Measurements from ENCODE around the gene PDCD2L.
"Not testable (repeated sequence)": the region's sequence is repeated elsewhere in the genome, so short reads cannot be mapped to it uniquely, and the experiment has no call there.

PDCD2L gene

DNA sequence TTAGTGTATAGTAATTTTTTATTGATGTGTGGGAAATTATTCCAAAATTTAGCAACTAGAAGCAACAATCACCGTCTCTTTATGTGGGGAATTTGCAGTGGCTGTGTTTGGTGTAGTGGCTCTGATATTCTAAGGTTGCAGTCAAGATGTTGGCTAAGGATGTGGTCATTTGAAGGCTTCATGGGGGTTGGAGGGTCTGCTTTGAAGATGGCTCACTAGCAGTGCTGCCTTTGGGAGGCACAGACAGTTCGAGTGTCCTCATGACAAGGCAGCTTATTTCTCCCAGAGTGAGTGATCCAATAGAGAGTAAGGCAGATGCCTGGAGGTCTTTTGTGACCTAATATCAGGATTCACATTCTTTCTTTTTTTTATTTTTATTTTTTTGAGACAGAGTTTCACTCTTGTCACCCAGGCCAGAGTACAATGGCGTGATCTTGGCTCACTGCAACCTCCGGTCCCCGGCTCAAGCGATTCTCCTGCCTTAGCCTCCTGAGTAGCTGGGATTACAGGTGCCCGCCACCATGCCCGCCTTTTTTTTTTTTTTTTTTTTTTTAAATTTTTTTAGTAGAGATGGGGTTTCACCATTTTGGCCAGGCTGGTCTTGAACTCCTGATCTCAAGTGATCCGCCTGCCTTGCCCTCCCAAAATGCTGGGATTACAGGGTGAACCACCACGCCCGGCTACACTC lies 30.5 kb upstream of the PDCD2L start:
- no peak for DNase-seq (ENCODE audit: low read depth in 2 of 3, low spot score in 1 of 3)

DNA sequence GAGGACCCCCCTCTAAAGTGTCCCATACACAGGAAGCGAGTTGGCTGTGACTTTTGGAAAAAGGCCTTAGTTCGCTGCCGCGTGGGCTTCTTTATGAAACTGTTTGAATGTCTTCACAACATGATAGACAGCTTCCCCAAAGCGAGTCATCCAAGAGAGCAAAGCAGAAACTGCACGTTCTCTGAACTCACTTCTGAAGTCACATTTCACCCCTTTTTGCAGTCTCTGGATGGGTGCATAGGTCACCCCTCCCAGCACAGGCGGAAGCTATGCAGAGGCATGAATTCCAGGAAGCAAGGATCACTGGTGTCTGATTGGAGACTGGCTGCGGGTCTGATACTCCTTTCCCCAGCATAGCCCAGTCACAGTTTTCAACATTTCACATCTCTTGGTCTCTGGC lies 28.6 kb upstream of the PDCD2L start:
- no peak for DNase-seq (ENCODE audit: low read depth in 2 of 3, low spot score in 1 of 3)

DNA sequence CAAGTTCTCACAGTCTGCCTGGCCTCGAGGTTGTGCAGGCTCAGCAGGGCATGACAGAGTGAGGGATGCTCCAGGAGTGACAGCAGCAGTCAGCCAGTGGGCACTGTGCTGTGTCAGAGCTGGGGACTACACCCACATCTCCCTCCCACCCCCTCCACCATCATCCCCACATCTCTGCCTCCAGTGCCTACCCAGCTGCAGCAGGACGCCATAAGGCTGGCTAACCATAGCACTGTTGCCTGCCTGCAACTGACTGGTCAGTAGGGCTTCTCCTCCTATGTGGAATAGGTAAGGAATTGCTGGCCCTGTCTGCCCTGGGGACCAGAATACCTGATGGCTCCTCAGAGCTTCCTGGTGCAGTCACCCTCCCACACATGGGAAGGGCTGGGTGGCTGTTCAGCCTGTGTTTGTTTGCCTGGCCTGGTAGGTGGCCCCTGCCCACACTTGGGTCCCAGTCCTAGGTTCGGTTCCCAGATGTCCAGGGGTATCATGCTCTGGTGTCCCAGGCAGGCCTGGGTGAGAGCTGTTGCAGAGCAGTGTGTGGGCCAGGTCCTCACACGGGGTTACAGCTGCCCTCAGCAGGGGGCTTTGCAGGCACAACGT lies 23.5 kb upstream of the PDCD2L start:
- no peak for DNase-seq (ENCODE audit: low read depth in 2 of 3, low spot score in 1 of 3)

DNA sequence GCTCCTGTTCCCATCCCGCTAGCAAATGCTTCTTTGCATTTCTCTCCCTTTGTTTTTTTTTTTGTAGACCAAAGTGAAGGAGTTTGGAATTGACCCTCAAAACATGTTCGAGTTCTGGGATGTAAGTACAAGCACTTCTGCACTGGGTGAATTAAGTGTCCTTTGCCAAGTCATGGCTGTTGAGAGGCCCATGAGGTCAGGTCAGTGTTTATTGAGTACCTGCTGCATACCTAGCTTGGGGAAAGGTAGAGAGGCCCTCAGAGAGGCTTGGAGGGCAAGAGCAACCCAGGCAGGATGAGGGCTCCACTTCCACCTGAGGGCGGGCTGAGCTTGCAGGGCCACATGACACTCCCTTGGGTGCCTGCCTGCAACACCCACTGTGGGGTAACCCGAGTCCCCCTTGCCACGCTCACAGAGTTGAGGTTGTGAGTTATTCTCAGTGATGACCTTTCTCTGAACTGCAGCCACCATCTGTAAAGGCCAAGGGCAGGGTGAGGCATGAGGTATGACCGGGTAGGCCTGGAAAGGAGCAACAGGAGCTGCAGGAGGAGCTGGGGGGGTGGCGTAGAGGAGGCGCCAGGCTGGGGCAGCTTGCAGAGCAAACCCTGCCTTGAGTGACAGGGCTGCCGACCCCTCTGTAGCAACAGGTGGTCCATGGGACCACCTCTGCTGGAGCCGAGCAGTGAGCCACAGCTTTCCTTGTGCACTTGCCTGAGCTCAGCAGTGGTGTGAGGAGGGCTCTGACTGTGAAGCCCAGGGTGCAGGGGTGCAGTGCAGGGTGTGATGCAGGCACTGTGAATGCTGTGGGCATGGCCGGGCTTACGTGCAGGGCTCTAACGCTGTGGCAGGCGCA lies 22.6 kb upstream of the PDCD2L start:
- no peak for DNase-seq (ENCODE audit: low read depth in 2 of 3, low spot score in 1 of 3)

DNA sequence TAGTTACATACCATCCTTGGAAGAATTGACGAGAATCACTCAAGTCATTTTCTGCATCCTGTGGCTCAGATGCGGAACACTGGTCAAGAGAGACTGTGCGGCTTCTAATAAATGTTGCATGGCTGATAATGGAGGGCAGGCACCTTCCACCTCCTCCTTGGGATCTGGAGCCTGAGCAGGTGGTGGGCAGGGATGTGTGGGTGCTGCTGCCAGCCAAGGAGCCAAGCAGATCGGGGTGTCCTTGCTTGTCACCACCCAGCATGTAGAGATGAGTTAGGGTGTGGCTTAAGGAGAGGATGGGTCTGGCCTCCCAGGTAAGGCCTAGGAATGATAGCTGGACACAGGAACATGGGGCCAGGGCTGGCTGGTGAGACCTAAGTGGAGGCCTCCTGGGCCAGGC lies 21.7 kb upstream of the PDCD2L start:
- DNase-seq (ENCODE audit: low read depth in 2 of 3, low spot score in 1 of 3) = no peak

DNA sequence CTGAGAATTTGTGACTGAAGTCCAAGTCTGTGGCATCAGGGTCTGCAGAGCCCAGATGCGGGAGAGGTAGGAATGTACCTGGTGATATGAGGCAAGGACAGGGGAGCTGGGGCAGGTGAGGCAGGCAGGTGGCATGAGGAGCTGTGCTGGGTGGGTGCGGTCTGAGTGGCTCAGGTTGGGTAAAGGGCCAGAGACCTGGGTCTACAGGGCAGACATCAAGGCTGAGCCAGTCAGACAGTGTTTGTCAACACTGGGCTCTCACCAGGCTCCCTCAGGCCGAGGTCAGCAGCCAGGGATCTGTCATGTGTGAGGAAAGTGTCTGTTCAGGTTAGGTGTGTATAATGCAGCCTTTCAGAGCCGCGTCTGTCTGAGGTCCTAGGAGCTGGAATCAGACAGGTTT lies 20.6 kb upstream of the PDCD2L start:
- no peak for DNase-seq (ENCODE audit: low read depth in 2 of 3, low spot score in 1 of 3)

DNA sequence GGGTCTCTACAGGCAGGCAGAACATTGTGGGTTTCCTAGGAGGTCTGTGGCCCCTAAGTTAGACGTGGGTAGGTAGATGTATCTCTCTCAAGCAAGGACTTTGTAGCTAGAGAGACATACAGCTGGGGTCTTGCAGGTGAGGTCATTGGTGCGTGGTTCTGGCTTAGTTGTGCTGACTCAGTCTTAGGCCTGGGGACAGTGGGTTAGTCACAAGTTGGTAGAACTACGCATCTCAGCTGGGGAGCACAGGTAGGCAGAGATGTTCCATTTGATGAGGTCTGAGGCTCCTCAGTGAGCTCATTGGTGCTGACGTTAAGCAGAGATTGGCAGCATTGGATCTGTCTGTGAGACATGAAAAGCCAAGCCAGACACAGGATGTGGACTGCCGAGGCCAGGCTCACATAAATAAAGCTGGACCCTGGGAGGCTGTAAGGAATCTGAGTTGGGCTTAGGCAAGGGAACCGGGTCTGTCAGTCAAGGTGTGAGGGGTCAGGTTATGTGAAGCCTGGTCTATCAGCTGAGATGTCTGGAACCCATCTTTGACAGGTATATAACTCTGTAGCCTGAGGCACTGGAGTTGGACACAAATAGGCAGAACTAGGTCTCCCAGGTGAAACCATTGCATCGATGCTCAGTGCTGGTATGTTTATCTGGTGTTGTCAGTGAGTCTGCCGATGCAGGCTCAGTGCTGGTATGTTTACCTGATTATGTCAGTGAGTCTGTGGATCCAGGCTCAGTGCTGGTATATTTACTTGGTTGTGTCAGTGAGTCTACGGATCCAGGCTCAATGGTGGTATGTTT lies 17.4 kb upstream of the PDCD2L start:
- DNase-seq (ENCODE audit: low read depth in 2 of 3, low spot score in 1 of 3) = no peak

DNA sequence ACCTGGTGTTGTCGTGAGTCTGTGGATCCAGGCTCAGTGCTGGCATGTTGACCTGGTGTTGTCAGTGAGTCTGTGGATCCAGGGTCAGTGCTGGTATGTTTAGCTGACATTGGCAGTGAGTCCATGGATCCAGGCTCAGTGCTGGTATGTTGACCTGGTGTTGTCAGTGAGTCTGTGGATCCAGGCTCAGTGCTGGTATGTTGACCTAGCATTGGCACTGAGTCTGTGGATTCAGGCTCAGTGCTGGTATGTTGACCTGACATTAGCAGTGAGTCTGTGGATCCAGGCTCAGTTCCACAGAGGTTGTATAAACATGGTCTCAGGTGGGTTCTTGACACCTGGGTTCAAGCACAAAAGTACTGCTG lies 16.8 kb upstream of the PDCD2L start:
- DNase-seq (ENCODE audit: low read depth in 2 of 3, low spot score in 1 of 3) = no peak

DNA sequence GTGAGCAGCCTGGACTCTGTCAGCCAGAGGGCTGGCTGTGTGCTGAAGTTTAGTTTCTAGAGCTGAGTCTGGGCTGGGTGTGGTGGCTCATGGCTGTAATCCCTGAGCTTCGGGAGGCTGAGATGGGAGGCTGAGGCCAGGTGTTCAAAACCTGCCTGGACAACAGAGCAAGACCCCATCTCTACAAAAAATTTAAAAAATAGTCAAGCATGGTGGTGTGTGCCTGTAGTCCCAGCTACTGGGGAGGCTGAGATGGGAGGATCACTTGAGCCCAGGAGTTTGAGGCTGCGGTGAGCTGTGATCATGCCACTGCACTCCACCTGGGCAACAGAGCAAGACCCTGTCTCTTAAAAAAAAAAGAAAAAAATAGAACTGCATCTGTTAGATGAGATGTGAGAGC lies 15.5 kb upstream of the PDCD2L start:
- DNase-seq (ENCODE audit: low read depth in 2 of 3, low spot score in 1 of 3) = not testable (repeated sequence)

DNA sequence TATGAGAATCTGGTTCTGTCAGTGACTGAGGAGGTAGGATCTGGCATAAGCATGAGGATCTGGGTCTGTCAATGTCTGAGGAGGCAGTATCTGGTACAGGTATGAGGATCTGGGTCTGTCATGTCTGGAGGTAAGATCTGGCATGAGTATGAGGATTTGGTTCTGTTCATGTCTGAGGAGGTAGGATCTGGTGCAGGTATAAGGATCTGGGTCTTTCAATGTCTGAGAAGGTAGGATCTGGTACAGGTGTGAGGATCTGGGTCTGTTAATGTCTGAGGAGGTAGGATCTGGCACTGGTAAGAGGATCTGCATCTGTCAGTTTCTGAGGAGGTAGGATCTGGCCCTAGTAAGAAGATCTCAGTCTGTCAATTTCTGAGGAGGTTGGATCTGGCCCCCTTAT lies 12.4 kb upstream of the PDCD2L start:
- DNase-seq (ENCODE audit: low read depth in 2 of 3, low spot score in 1 of 3) = no peak

DNA sequence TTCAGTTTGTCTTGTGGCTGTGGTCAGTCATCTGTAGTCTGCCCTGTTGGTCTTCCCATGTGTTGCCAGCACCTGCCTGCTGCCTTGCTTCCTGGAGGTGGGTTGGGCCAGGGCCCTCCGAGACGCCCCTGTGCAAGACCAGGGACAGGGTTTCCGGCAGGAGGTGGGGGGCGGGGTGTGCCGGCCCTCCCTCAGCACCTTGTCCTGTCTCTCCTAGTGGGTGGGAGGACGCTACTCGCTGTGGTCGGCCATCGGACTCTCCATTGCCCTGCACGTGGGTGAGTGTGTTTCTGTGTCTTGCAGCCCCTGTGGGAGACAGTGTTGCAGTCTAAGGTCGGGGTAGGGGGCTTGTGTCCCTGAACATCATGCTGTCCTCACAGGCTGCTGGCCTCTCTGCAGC lies 11.2 kb upstream of the PDCD2L start:
- no peak for DNase-seq (ENCODE audit: low read depth in 2 of 3, low spot score in 1 of 3)

DNA sequence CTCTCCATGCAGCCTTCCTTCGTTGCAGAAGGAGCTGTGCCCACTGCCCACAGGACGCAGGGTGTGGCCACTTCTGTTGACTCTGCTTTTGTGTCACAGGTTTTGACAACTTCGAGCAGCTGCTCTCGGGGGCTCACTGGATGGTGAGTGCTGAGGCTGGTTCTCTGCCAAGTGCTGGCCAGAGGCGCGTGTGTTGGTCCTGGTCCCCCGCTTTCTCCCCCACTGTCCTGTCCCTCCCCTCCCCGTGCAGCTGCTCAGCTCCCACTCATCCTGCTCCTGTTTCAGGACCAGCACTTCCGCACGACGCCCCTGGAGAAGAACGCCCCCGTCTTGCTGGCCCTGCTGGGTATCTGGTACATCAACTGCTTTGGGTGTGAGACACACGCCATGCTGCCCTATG lies 10.6 kb upstream of the PDCD2L start:
- DNase-seq (ENCODE audit: low read depth in 2 of 3, low spot score in 1 of 3) = no peak

DNA sequence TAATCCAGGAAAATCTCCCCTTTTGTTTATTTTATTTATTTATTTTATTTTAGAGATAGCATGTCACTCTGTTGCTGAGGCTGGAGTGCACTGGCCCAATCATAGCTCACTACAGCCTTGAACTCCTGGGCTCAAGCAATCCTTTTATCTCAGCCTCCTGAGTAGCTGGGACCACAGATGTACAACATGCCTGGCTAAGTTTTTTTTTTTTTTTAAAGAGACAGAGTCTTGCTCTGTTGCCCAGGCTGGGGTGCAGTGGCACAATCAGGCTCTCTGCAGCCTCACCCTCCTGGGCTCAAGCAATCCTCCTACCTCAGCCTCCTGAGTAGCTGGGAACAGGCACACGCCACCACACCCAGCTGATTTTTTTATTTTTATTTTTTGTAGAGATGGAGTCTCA lies 6.3 kb upstream of the PDCD2L start:
- DNase-seq (ENCODE audit: low read depth in 2 of 3, low spot score in 1 of 3) = no peak

DNA sequence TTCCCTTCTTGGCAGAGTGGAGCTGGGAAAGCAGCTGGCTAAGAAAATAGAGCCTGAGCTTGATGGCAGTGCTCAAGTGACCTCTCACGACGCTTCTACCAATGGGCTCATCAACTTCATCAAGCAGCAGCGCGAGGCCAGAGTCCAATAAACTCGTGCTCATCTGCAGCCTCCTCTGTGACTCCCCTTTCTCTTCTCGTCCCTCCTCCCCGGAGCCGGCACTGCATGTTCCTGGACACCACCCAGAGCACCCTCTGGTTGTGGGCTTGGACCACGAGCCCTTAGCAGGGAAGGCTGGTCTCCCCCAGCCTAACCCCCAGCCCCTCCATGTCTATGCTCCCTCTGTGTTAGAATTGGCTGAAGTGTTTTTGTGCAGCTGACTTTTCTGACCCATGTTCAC lies 4.3 kb upstream of the PDCD2L start:
- DNase-seq (ENCODE audit: low read depth in 2 of 3, low spot score in 1 of 3) = no peak

DNA sequence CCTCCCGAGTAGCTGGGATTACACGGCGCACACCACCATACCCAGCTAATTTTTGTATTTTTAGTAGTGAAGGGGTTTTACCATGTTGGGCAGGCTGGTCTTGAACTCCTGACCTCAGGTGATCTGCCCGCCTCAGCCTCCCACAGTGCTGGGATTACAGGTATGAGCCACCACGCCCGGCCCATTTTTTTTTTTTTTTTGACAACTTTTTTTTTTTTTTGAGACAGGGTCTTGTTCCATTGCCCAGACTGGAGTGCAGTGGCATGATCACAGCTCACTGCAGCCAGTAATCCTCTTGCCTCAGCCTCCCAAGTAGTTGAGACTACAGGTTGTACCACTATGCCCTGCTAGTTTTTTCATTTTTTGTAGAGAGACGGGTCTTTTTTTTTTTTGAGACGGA lies 3.4 kb upstream of the PDCD2L start:
- DNase-seq (ENCODE audit: low read depth in 2 of 3, low spot score in 1 of 3) = not testable (repeated sequence)

DNA sequence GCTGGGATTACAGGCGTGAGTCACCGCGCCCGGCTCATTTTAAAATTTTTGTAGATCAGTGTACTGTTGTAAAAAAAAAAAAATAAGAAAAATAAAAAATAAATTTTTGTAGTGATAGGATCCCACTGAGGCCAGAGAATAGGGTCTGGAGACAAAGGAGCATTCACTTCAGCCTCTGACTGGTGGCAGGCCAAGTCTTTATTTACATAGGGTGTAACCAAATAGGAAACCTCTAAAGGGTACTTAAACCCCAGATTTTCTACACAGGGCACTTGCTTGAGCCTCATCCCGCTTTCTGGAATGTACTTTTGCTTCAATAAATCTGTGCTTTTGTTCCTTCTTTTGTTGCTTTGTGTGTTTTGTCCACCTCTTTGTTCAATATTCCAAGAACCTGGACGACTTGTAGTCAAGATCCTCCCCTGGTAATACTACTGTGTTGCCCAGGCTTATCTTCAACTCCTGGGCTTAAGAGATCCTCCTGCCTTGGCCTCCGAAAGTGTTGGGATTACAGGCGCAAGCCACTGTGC lies 2.1 kb upstream of the PDCD2L start:
- DNase-seq (ENCODE audit: low read depth in 2 of 3, low spot score in 1 of 3) = no peak

DNA sequence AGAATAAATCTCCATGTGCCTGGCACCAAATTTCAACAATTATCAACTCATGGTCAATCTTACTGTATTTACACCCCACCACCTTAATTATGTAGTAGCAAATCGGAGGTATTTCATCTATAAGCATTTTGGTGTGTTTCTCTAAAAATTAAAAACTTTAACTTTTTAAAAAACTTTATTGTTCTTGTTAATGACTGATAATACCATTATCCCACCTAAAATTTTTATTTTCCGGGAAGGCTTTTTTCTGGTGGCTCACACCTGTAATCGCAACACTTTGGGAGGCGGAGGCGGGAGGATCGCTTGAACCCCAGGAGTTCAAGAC lies 453 bp upstream of the PDCD2L start:
- DNase-seq (ENCODE audit: low read depth in 2 of 3, low spot score in 1 of 3) = no peak

DNA sequence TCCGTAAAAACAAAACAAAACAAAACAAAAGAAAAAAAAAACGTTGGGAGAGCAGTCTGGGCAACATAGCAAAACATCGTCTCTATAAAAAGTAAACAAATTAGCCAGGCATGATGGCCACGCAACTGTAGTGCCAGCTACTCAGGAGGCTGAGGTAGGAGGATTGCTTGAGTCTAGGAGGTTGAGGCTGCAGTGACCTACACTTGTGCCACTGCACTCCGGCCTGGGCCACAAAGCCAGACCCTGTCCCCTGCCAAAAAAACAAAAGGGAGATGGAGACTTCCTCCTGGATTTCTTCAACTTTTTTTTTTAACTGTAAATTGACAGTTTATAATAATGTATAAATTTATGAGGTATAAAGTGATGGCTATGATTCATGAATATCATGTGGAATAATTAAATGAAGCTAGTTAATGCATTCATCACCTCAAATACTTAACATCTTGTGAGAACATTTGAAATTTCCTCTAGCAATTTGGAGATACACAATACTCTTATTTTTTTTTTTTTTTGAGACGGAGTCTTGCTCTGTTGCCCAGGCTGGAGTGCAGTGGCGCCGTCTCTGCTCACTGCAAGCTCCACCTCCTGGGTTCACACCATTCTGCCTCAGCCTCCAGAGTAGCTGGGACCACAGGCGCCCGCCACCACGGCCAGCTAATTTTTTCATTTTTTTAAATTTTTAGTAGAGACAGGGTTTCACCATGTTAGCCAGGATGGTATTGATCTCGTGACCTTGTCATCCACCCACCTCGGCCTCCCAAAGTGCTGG lies 1.9 kb downstream of the PDCD2L start:
- no peak for DNase-seq (ENCODE audit: low read depth in 2 of 3, low spot score in 1 of 3)

DNA sequence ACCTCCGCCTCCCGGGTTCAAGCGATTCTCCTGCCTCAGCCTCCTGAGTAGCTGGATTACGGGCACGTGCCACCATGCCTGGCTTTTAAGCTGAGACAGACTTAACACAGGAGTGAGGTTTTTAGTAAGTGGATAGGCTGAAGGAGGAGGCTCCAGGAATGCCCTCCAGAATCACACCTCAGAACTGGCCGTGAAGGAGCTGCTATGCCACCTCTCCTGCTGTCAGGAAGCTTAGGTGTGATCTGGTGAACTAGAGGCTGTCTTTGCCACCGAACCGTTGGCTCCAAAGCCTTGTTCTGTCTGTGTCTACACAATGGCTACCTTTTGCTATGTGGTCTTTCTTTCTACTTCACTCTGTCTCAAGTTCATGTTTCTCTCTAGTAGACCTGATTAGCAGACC lies 4.2 kb downstream of the PDCD2L start:
- no peak for DNase-seq (ENCODE audit: low read depth in 2 of 3, low spot score in 1 of 3)

DNA sequence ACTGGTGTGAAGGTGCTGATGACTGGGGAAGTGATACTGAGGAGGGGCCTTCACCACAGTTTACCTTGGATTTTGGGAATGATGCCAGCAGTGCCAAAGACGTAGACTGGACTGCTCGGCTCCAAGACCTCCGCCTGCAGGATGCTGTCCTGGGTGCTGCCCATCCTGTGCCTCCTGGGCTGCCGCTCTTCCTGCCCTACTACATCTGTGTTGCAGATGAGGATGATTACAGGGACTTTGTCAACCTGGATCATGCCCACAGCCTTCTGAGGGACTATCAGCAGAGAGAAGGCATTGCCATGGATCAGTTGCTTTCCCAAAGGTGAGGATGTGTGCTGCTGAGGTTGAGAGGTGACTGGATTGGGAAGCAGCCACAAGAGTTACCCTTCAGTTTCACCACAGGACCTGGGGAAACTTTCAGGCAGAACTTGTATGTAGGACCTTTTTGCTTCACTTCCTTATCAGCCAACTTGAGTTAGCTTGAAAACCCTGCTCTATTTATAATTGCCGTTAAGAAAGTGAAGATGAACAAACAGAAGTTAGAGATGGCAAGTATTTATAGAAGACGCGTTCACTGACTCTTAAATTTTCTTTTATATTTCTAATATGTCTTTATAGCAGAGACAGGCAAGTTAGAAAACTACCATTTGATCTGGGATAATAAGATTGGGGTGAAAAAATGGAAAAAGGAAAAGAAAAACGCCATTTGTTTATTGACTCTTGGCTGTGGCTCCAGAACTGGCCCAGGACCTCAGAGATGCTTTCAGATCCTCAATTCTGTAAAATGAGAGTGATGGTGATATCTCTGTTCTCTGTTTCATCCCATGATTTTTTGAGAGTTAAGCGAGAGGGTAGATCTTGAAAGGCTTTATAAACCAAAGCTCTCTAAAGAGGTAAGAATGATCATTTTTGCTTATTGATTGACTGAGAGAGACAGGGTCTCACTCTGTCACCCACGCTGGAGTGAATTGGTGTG lies 5.3 kb downstream of the PDCD2L start:
- no peak for DNase-seq (ENCODE audit: low read depth in 2 of 3, low spot score in 1 of 3)

All from stimulated activated CD4-positive, alpha-beta T cell treated with anti-CD3 and anti-CD28 coated beads, Interleukin-12 subunit alpha, Interleukin-12 subunit beta, amount 100 ng/mL, for 48 hours (primary cell).